GM23248 (cell line): ENCODE results near the gene PPP1R3D. TPM values are rescaled to one million over a fixed set of nuclear protein-coding genes. Genes with fewer than 3 reads are reported as not detected.

Source experiments
- DNase-seq: peaks from one replicate; pipeline ENCODE4 v3.0.0-alpha.2; 2015
- H2AFZ ChIP-seq: fragments of 200-600 bp; sonication (generic); 2 replicates; pipeline ENCODE4 v1.6.1; 2016; ENCODE audit warnings: antibody characterized with exemption
- H3F3A ChIP-seq: fragments of 200-600 bp; sonication (generic); 2 replicates; pipeline ENCODE4 v1.6.1; 2016; ENCODE audit warnings: mild to moderate bottlenecking, antibody characterized with exemption, mixed run types; ENCODE audit not compliant: insufficient read depth
- H3K27ac ChIP-seq: fragments of 200-600 bp; sonication (generic); 2 replicates; pipeline ENCODE4 v1.5.1; 2016; ENCODE audit warnings: mild to moderate bottlenecking
- H3K27me3 ChIP-seq: fragments of 200-600 bp; sonication (generic); replicated peaks from 2 replicates; pipeline ENCODE4 v1.6.1; 2016; ENCODE audit warnings: mild to moderate bottlenecking; ENCODE audit not compliant: insufficient read depth
- H3K36me3 ChIP-seq: fragments of 200-600 bp; sonication (generic); 2 replicates; pipeline ENCODE4 v1.6.1; 2016; ENCODE audit warnings: low read depth, mild to moderate bottlenecking
- H3K4me1 ChIP-seq: fragments of 200-600 bp; sonication (generic); 2 replicates; pipeline ENCODE4 v1.6.1; 2016; ENCODE audit warnings: mild to moderate bottlenecking; ENCODE audit not compliant: insufficient read depth
- H3K4me2 ChIP-seq: fragments of 200-600 bp; sonication (generic); one replicate; pipeline ENCODE4 v1.6.1; 2016; ENCODE audit warnings: mild to moderate bottlenecking; ENCODE audit not compliant: unreplicated experiment
- H3K4me3 ChIP-seq: fragments of 200-600 bp; sonication (generic); 2 replicates; pipeline ENCODE4 v1.5.1; 2016; ENCODE audit warnings: mild to moderate bottlenecking
- H3K79me2 ChIP-seq: fragments of 200-600 bp; sonication (generic); 2 replicates; pipeline ENCODE4 v1.6.1; 2016; ENCODE audit warnings: mild to moderate bottlenecking; ENCODE audit not compliant: insufficient read depth
- H3K9ac ChIP-seq: fragments of 200-600 bp; sonication (generic); 2 replicates; pipeline ENCODE4 v1.6.1; 2016; ENCODE audit warnings: mild to moderate bottlenecking
- H3K9me2 ChIP-seq: fragments of 200-600 bp; sonication (generic); 2 replicates; pipeline ENCODE4 v1.6.1; 2016; ENCODE audit warnings: mixed run types, mild to moderate bottlenecking, moderate library complexity; ENCODE audit not compliant: insufficient read depth
- H3K9me3 ChIP-seq: fragments of 200-600 bp; sonication (generic); one replicate; pipeline ENCODE4 v1.6.1; 2017; ENCODE audit warnings: low read depth
- H4K20me1 ChIP-seq: fragments of 200-600 bp; sonication (generic); 2 replicates; pipeline ENCODE4 v1.6.0; 2016; ENCODE audit not compliant: insufficient read depth
- EZH2 ChIP-seq: fragments of 200-600 bp; sonication (generic); IDR thresholded peaks from 2 replicates; pipeline ENCODE4 v1.6.1; 2018; ENCODE audit warnings: antibody characterized with exemption, mild to moderate bottlenecking; ENCODE audit not compliant: insufficient read depth, poor library complexity, severe bottlenecking
- EZH2phosphoT487 ChIP-seq: fragments of 200-600 bp; sonication (generic); IDR thresholded peaks from 2 replicates; pipeline ENCODE4 v1.6.1; 2018; ENCODE audit warnings: antibody characterized with exemption, moderate library complexity, mild to moderate bottlenecking, low read depth; ENCODE audit not compliant: insufficient read depth
- WGBS, 2 experiments: methylation state at CpG; one replicate each; pipeline ENCODE4 v1.1.6; 2015 to 2017; ENCODE audit warnings: low lambda C conversion rate in 2 of 2, low coverage in 1 of 2; ENCODE audit errors: missing lambda C conversion rate in 2 of 2; 5-methylcytosine and 5-hydroxymethylcytosine counted together
- in situ Hi-C: fragments of 300-500 bp; cut with MboI; formaldehyde crosslinking; loops from 2 replicates; pipeline ENCODE4 v1.15.0; 2020
- polyA plus RNA-seq: library from polyadenylated mRNA; unstranded; fragments of >200 nt; fragmentation: Nextera tagmentation; extraction: Ambion mirVana; gene quantifications from 2 replicates; pipeline ENCODE4 v1.2.1, GENCODE V29; 2016
- total RNA-seq: library from RNA; depleted of rRNA; stranded (reverse); fragments of >200 nt; shearing (Covaris generic); gene quantifications from 2 replicates; pipeline ENCODE4 v1.2.3, GENCODE V29; 2014

The PPP1R3D gene
- total and polyA plus RNA-seq, 2 experiments from 2014 or later = 2.6 to 6.7 TPM

DNA sequence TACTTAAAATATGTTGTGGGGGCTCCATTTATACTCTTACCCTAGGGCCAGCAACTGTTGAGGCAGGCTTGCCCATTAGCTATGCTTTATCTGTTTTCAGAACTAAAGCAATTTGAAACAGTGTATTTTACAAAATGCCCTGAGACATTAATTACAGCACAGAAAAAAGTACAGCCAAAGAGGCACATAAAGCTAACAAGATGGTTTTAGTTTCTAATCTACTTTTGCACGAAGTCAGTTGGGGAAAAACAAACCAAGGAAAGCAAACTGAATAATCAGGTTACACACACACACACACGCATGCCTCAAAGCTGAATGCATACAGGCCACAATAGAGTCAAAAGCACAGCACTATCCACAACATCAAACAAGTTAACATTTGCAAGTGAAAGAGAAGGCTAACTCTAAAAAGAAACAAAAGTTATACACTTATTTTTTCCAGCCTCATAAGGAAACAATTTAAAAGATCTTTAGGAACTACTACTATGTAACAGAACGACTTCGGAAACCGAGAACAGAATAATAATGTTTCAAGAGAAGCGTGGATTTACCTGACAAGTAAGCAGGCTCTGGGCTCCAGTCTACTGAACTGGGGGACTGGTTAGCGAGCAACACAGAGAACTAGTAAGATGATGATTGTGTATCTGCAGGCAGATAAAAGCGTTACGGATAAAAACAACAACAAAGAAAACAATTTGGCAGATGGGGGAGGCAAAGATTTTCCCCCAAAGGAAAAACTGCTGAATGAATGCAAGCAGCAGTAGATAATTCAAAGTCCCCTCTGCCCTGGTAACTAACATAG lies 8.4 kb downstream of the PPP1R3D start:
- Histone ChIP-seq H3K27ac (no peak overlapping the region), H3K9me3 (no peaks in the 10 kb centered on the region), H3K9ac (no peak overlapping the region), H3F3A (no peaks in the 10 kb centered on the region; the same call in 1 of the 2 replicates), H3K4me2 (no peak overlapping the region), H3K4me1 (peaks cover 4% of the 10 kb centered on the region), H4K20me1 (no peaks in the 10 kb centered on the region; the same call in 1 of the 2 replicates), H3K36me3 (no peaks in the 10 kb centered on the region), H2AFZ (no peak overlapping the region), H3K9me2 (no peaks in the 10 kb centered on the region), H3K27me3 (no peaks in the 10 kb centered on the region), H3K4me3 (no peak overlapping the region), H3K79me2 (peaks cover 9% of the 10 kb centered on the region)
- WGBS, 2 experiments = 85 to 88% methylated on average over 9 of the region's 9 CpGs
- no peak for DNase-seq
- no peak for TF ChIP-seq EZH2phosphoT487
- no peak for TF ChIP-seq EZH2
- in situ Hi-C loops = no loop called here

DNA sequence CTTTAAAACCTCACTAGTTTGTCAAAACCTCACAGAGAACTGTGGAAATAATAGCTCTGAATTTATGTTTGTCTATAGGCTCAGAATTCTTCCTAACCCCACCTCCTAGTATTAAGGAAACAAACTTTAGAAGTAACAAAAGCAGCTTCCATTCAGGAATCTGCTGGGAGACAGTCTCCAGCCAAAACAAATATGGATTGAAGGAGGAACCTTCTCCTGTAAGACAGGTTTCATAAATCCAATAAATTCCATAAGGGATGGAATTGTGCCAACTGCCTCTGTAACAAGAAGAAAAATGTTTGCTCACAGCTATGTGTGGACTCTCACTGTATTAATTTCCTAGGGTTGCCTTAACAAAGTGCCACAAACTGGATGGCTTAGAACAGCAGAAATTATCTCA lies 14.2 kb downstream of the PPP1R3D start:
- no peaks in the 10 kb centered on the region for H4K20me1 ChIP-seq
- H3K4me1 ChIP-seq = no peaks in the 10 kb centered on the region
- no peaks in the 10 kb centered on the region for H3K9me2 ChIP-seq
- H3K79me2 ChIP-seq = no peaks in the 10 kb centered on the region
- DNase-seq = no peak
- H3F3A ChIP-seq = no peaks in the 10 kb centered on the region
- in situ Hi-C loops = no loop called here
- no peak for TF ChIP-seq EZH2phosphoT487
- no peak overlapping the region for H3K4me3 ChIP-seq
- H2AFZ ChIP-seq = no peak overlapping the region
- H3K4me2 ChIP-seq = no peak overlapping the region
- H3K27me3 ChIP-seq = no peaks in the 10 kb centered on the region
- H3K36me3 ChIP-seq = no peaks in the 10 kb centered on the region
- H3K9ac ChIP-seq = no peak overlapping the region
- no peak overlapping the region for H3K27ac ChIP-seq
- no peaks in the 10 kb centered on the region for H3K9me3 ChIP-seq

GRCh38 chr20:59925359-59925758 lies 14.7 kb downstream of the PPP1R3D start:
- no peaks in the 10 kb centered on the region for H4K20me1 ChIP-seq
- H3K9ac ChIP-seq = no peak overlapping the region
- no peak for TF ChIP-seq EZH2phosphoT487
- no peak for TF ChIP-seq EZH2
- no peaks in the 10 kb centered on the region for H3K4me1 ChIP-seq
- H3K36me3 ChIP-seq = no peaks in the 10 kb centered on the region
- H3K4me2 ChIP-seq = no peak overlapping the region
- no peaks in the 10 kb centered on the region for H3K9me3 ChIP-seq
- in situ Hi-C loops = no loop called here
- DNase-seq = no peak
- no peak overlapping the region for H2AFZ ChIP-seq
- H3K4me3 ChIP-seq = no peak overlapping the region
- H3K9me2 ChIP-seq = no peaks in the 10 kb centered on the region
- H3K79me2 ChIP-seq = no peaks in the 10 kb centered on the region
- WGBS, 2 experiments = 67 to 92% methylated on average over 1 of the region's 1 CpG
- no peaks in the 10 kb centered on the region for H3K27me3 ChIP-seq
- H3K27ac ChIP-seq = no peak overlapping the region
- no peaks in the 10 kb centered on the region for H3F3A ChIP-seq

GRCh38 chr20:59923514-59923913 lies 16.6 kb downstream of the PPP1R3D start:
- no peaks in the 10 kb centered on the region for H3K27me3 ChIP-seq
- no peaks in the 10 kb centered on the region for H3K4me1 ChIP-seq
- no peak overlapping the region for H3K4me3 ChIP-seq
- 78 to 94% methylated on average over 1 of the region's 1 CpG for WGBS, 2 experiments
- H3K4me2 ChIP-seq = no peak overlapping the region
- H2AFZ ChIP-seq = no peak overlapping the region
- in situ Hi-C loops = no loop called here
- no peaks in the 10 kb centered on the region for H3K36me3 ChIP-seq
- H3K9me3 ChIP-seq = no peaks in the 10 kb centered on the region
- no peak for TF ChIP-seq EZH2phosphoT487
- TF ChIP-seq EZH2 = no peak
- H3K9ac ChIP-seq = no peak overlapping the region
- no peak for DNase-seq
- no peaks in the 10 kb centered on the region for H3K9me2 ChIP-seq
- no peaks in the 10 kb centered on the region for H3F3A ChIP-seq
- H4K20me1 ChIP-seq = no peaks in the 10 kb centered on the region
- no peak overlapping the region for H3K27ac ChIP-seq
- H3K79me2 ChIP-seq = no peaks in the 10 kb centered on the region

DNA sequence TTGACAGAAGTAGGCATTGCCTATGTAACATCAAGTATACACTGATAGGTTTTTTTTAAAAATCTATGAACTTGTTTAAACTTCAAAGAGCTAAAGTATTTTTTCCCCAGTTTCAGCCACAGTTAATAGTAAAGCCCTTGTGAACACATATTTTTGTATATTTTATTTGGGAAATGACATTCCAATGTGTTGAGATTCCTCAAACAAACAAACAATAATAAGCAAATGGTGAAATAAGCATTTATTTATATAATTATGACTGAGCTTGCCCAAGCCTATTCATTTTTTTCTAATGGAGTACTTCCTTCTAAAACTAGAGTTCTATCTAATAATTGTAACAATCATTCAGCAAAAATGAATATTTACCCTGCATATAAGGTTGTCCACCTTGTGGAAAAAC lies 19.2 kb downstream of the PPP1R3D start:
- no peak for DNase-seq
- no peaks in the 10 kb centered on the region for H3K4me1 ChIP-seq
- no peaks in the 10 kb centered on the region for H3K36me3 ChIP-seq
- no peak overlapping the region for H3K4me2 ChIP-seq
- no peak overlapping the region for H2AFZ ChIP-seq
- H3K27ac ChIP-seq = no peak overlapping the region
- in situ Hi-C loops = no loop called here
- TF ChIP-seq EZH2 (no peak), EZH2phosphoT487 (no peak)
- no peaks in the 10 kb centered on the region for H3K9me2 ChIP-seq
- H4K20me1 ChIP-seq = no peaks in the 10 kb centered on the region
- no peak overlapping the region for H3K9ac ChIP-seq
- H3F3A ChIP-seq = no peaks in the 10 kb centered on the region
- no peak overlapping the region for H3K4me3 ChIP-seq
- no peaks in the 10 kb centered on the region for H3K9me3 ChIP-seq
- H3K79me2 ChIP-seq = no peaks in the 10 kb centered on the region
- no peaks in the 10 kb centered on the region for H3K27me3 ChIP-seq
